Measurements from ENCODE around the gene SORCS1.

SORCS1 gene

DNA sequence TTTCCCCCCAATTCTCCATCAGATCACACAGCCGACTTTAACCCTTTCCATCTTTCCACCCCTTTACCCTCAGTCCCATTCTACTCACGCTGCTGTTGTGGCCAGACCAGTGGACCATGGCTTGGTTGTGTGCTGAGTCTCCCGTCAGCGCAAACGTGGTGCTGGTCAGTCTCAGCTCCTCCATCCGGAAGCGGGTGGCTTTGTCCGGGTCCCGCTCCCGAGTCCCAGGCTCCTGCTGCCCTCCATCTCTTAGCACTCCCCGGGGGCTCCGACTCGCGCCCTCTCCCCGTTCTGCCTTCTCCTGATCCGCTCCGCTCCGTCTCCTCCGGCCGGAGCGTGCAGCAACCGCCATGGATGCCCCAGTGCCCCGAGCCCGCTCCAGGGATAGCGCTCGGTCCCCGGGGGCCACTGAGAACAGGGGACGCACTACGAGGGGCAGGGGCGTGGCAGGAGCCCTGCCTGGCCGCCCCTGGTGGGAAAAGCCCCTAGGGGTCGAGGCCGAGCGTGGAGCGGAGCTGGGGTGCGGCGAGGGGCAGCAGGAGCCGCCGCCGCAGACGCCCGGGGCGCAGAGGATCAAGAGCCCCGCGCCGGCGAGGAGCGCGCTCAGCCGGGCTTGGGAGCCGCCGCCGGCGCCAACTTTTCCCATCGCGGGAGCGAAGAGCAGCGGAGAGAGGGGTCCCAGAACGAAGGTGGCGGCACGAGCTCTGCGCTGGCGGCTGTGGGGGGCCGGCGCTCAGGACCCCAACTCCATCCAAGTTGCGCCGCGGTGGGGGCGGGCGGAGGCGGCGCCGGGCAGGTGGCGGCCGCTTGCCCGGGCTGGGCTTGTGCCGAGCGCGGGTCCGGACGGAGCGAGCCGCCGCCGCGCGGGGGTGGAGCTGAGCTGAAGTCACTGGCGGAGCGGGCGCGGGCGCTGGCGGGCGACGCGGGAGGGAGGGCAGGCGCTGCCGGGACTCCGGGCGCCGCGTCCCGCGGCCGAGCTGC is at the start of gene SORCS1:
Gene SORCS1, minus strand, starts transcription at position 826 of the 981 bp plus-strand sequence.
- DNase-seq: no peak

DNA sequence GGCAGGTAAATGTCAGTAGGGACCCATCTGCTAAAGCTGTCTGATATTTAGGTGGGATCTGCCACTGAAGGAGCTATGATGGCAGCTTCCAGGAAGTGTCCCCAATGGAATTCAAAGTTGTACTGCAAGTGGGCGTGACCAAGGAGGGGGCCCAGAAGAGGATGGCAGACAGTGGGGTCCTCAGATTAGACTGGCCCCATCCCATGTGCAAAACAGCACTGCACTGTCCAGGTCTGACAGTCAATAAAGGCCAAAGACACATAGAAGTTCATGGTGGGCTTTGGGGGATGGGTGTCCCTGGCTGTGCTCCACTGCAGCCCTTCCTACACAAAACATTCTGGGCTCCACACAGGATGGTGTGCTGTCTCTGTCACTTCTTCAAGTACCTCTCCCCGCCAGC is 49.8 kb upstream of the SORCS1 start:
- DNase-seq: no peak

DNA sequence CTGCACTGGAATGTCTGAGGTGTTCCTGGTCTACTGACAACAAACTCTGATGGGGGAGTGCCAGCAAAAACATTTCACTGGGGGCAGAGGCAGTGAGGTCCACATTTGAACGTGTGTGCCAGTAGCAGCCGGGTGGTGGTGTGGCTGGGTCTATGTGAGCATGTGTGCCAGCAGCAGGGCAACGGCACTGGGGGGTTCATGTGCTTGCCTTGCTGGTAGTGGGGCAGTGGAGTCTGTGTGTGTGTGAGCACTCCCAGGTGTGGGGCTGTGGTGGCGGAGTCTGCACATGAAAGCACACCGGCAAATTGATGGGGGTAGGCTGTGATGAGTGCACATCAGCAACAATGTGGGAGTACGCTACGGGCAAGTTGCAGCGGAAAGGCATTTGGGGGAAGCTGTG is 49.4 kb upstream of the SORCS1 start:
- no peak for DNase-seq

DNA sequence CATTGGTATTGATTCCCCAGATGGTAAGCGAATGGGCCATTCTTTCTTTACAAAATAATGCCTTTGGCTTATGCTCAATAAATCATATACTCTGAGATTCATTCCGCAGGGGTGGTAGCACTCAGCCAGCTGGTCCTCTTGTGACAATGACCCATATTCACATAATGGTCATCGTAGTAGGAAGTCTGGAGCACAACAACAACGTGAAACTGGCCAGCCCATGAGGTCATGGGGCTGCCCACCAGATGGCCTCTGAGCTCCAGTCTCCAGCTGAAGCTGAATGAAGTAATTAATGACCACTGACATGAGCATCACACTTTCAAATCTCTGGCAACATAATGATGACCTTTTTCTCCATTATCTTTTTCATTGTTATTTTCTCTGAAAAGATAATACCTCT is 42.3 kb upstream of the SORCS1 start:
- no peak for DNase-seq

DNA sequence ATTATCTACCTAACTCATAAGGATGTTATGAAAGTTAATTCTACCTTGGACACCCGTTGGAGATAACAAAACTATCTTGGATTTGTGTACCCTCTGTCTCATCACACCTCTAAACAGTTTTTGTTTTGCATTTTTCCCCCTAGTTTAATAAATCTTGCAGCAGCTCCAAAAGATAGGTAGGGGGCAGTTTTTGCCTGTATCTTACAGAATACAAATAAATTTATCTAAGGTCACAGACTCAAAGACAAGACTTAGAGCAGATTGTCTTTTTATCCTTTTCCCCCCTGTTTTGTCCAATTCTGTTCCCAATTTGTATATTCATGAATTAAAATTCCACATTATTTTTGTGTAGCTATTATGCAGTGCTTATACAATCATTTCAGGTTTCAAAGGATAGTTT is 5.0 kb upstream of the SORCS1 start:
- DNase-seq: no peak

DNA sequence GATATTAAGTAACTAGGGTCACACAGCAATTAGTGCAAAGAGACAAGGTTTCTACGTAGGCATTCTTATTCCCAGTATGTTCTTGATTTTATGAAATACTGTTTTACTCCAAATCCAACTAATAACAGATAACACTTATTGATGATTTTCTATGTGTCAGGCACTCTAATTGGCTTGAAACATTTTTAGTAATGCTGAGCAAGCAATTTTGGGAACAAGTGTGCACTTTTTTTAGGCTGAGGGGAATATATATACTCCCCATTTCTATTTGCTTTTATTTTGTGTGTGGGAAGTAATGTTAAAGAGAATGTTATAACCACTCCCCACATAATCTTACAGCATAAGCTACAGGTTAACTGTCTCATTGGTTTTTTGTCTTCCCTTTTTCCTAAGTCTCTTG is 4.2 kb upstream of the SORCS1 start:
- no peak for DNase-seq

DNA sequence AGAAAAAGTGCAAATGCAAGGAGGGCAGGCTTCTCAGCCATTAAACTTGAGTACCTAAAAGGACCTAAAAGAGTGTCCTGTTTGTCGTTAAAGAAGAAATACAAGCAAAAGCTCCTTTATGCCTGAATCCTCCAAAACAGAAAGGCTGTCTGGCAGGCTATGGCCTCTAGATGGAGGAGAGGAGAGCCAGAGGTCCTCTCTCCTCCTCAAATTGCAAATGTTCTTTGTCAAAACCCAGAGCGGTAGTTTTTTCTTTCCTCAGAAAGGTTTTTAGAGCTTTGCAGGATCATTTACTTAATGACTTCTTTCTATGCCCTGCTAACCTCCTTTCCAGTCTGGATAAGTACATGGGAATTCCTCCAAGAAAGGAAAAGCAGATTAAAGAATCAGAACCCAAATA is 1.9 kb upstream of the SORCS1 start:
- DNase-seq: no peak

DNA sequence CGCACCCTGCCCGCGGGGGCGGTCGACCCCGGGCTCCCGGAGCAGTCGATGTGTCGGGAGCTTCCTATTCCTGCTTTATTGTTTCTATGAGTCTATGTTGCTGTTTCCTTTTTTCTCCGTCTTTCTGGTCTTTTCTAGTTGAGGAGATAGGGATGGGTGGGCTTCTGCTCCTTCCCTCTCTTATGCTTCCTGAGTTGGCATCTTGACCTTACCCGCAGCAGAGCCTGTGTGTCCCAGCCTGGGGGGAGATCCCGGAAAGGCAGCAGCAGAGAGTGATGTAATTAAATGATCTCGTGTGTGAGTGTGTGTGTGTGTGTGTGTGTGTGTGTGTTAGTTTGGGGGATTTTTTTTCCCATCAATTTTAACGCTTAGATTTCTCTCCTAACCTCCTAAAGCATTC is 486 bp upstream of the SORCS1 start:
- DNase-seq: no peak

DNA sequence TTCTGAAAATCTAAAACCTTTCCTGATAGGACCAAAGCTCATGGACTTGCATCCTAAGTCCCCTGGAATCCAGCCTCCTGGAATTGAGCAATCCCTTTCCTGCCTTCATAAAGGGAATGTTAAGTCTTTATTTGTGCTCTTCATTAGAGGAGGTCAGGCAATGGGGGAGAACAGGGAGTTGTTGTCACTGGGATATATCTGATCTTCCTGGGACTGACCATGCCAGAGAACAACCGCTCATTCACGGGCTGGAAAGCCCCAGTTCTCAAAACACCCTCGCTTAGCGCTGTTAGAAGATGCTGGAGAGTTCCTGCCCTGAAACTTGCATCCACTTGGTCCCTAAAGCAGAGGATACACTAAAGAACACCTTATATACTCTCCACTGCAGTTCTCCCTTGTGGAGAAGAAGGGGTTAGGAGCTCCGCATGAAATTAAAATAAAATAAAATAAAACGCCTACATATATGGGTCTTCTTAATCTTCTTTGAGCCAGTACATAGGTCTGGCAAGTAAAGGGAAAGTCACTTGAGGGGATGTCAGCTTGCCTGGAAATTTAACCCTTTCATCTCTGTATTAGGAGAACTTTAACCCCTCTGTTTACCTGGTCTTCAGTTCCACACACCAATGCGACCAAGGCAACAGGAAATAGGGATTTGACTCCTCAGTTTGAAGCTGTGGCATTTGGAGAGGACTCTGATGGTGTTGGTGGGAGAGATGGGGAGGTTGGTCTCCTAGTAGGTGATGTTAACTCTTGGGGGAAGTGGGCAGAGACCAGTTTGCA is 1.2 kb downstream of the SORCS1 start:
- no peak for DNase-seq

DNA sequence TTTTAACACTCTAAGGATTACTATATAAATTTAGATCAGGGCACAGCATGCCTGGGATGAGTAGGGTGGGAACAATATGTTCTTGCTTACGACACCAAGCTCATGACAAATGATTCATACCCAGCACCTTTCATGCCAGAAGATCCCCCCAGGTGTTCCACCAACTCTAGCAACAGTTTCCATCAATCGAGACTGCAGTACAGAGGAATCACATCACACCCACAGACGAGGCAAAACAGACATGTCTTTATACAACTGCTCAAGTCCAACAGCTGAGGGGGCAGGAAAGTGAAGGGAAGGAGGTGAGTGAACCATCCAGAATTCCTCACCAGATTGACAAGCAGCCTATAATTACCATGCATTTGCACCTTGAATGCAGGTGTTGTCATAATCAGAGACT is 3.6 kb downstream of the SORCS1 start:
- DNase-seq: no peak

DNA sequence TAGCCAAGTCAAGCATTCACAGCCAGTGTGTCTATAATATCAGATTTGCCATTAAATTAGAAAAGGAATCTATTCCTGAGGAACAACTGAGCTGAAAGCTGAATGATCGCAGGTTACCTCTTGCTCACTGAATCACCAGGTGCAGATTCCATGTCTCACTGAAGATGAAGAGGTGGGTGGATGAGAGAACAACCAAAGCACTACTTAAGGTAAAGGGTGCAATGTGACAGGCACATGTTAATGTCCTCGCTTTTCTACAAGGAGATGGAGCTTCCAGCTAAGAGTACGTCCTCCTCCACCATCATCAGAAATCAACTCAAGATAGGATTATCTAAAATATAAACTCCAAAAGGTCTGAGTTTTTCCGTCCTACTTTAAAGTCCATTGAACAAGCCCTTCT is 4.6 kb downstream of the SORCS1 start:
- no peak for DNase-seq

DNA sequence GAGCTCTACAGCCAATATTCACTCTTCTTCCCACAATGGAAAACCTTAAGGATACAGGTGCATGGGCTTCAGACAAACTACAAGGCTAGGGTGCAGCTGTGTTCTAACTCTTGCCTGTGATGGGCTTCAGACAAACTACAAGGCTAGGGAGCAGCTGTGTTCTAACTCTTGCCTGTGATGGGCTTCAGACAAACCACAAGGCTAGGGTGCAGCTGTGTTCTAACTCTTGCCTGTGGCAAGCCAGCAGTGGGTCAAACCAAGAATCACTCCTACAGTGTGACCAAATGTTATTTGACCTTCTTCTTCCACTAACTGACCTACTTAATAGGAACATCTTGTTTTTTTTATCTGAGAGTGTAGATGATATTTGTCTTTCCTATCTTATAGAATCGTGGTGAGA is 7.4 kb downstream of the SORCS1 start:
- DNase-seq: no peak

DNA sequence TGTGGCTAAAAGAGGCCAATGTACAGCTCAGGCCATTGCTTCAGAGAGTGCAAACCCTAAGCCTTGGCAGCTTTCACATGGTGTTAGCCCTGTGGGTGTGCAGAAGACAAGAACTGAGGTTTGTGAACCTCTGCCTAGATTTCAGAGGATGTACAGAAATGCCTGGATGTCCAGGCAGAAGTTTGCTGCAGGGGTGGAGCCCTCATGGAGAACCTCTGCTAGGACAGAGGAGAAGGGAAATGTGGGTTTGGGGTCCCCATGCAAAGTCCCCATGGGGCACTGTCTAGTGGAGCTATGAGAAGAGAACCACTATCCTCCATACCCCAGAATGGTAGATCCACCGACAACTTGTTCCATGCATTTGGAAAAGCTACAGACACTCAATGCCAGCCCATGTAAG is 12.4 kb downstream of the SORCS1 start:
- DNase-seq: no peak

DNA sequence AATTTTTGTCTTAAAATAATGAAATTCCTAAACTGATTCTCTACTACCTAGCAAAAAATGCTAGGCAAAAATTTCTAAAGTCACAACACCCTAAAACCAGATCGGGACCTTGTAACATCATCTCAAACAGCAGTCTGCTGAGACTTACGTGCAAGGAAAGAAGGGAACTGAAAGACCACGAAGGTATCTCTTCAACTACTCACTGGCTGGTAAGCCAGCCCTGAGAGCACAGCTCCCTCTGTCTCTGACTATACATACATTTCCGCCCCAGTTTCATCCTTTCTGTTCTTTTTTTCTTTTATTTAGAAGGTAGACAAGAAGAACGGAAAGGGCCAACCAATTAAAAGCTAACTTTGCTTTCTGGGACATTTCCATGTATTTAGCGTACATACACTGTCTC is 15.6 kb downstream of the SORCS1 start:
- no peak for DNase-seq

DNA sequence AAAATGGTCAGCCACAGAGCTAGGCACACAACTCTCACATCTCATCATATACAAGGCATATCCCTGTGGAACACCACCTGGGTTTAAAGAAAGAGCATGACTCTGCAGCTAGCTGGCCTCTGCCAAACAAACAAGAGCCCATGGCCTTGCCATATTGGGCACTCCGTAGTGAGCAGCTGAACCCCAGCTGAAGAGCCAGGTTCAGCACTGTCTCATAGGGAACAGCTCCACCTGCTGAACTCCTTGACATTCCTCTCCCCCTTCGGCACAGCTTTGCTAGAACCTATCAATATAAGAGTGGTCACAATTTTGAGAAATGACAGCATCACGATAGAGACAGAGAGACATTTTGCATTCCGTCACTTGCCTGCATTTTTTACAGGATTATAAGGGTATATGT is 20.0 kb downstream of the SORCS1 start:
- no peak for DNase-seq

DNA sequence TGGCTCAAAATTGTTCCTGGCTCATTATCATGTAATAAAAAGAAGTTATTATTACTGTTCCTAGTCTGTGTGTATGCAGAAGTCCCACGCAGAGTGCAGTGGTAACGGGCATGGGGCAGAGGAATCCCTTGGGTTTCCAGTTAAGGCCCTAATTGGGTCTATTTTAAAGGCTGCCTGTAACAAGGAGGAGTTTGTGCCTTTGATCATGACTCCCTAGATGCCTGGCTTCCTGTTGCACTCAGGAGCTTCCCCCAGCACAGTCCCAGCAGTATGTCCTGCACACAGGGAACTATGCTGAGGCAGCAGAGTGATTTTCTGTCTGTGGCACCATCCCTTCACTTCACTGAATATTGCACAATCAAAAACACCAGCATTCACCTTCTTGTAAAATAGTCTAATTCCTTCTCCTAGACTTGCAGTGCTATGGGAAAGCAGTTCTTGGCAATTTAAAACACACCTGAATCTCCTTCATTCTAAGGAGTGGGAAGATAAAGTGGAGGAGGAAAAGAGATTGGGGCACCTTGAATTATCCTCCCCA is 22.9 kb downstream of the SORCS1 start:
- no peak for DNase-seq

DNA sequence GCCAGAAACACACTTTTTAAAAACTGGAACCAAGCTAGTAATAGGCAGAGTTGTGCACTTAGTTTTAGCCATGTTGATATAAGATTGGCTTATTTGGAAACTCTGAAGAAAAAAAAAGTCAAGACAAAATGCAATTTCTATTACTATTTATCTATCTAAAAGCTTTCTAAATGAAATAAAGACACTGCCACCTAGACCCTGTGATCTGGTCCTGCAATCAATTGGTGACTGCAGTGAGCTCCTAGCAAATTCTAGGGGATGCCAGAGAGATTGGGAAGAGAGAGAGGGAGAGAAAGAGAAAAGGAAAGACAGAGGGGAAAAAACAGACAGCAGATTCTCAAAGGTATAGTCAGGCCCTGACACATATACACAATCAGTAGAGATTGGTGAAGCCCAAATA is 25.3 kb downstream of the SORCS1 start:
- DNase-seq: no peak

DNA sequence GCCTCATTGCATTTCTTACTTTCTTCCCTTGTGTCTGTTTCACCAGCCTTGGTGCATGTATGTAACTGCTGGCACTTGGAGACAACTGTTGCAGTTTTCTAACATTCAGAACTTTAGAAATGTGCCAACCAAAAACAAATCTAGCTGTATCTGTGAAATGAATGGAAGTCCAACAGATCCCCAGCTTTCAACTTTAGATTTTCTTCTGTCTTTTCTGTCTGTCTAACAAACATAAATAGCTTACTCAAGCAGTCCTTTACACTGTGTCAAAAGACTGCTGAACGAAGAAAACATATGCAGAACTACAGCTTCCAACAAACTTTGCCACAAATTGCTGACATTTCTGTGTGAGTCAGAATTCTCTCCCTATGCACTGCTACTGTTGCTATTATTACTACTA is 30.9 kb downstream of the SORCS1 start:
- no peak for DNase-seq

DNA sequence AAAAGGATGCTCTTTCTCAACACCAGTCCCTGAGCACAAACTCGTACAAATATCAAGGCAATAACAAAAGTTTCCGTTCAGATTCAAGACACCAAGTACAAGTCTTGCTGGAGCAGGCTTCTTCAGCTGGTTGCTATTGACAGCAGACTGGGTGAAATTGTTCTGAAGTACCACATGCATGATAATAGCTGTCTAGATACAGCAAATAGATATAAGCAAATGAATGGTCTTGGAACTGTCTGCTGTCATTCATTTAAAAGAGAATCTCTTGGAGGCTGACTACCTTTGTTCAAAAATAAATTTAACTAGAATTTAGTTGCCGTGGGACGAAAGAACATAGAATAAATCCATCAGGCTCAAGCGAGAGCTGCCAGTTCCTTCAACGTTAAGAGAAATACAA is 35.5 kb downstream of the SORCS1 start:
- DNase-seq: no peak

DNA sequence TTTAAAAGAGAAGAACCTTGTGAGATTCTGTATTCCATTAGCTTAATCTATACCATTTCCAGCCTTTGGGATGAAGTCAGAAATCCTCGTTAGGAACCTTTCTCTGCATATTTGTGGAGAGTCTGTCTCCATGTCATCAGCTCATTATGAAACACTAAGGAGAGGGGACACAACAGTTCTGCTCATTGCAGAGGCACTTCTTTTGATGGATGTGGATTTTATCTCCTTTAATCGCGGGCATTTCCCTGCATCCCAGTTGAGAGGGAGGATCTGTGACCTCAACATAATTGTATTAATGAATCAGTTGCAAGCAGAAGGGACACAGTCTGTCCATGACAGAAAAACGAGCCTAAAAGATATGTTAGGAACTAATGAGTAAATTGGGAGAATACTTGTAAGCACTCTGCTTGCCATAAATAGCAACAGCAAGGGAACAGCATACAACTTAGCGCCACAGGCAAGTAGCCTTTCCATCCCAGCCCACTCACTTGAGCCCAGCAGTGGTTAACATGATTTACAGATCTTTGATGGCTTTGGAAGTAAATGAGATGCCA is 37.9 kb downstream of the SORCS1 start:
- DNase-seq: no peak

DNA sequence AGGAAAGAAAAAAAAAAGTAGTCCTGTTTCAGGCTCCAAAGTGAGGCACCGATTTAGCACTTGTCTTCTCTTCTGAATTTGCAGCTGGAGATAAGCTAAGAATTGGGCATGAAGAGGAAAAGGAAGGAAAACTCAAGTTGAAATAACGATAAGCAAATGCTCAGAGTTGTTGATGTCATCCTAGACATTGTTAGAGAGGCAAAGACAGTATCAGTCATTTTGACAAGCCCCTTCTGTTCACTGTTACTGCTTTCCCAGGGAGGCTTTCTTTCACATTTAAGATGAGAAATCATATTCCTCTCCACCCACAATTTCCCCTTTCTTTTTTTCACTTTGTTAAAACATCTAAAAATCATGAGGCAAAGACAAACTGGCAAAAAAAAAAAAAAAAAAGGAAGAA is 41.8 kb downstream of the SORCS1 start:
- DNase-seq: no peak

DNA sequence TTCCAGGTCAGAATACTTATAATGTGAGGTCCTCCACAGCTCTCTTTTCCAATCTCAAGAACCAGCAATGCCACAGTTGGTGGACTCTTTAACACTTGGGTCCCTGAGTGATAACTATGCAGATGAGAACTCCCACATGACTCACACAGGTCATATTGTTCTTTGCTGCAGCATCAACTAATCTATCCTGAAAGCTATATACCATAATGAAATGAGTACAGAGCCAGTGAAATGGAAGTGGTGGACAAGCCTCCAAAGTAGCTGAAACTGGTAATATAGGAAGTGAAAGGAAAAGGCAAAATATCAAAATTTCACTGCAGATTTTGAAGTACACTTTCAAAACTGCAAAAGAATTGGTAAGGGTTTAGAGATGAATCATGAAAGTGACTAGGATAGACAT is 45.6 kb downstream of the SORCS1 start:
- no peak for DNase-seq

DNA sequence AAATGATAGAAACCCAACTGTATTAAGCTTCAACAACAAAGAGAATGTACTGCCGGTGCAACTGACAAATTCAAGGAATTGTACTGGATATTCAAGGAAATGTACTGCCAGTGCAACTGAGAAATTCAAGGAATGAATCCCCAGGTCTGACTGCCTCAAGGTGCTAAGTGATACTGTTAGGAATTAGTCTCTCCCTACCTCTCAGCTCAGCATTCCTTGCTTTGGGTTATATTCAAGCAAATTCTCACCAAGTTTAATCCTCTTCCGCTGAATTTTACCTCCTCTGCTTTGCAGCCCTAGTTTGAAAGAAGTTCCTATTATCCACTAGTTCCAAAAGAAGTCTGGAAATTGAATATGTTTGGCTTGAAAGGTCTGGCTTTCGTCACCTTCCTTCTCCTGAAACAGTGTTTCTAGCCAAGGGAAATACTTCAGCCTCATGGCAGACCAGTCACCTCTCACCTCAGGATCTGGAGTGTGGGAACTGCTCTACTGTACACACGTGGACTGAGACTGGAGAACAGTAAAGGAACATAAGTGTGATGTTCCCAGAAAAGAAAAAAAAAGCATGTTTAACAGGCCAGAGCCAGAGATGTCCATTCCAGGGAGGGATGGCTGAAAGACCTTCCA is 60.4 kb downstream of the SORCS1 start:
- DNase-seq: no peak

Measured in activated gamma-delta T cell treated with Interleukin-2 at 50 U/mL for 16 hours (primary cell).